Endothelial cell of umbilical vein (primary cell): ENCODE measurements around the gene CD248. TPM values are rescaled to one million over a fixed set of nuclear protein-coding genes. Genes with fewer than 3 reads are reported as not detected.
"Not testable (repeated sequence)": the region's sequence is repeated elsewhere in the genome, so short reads cannot be mapped to it uniquely, and the experiment has no call there.

Experiments
- BruUV-seq: library from RNA; stranded (reverse); fragments of 400-500 nt; replicated peaks from 2 replicates; lab custom pipeline; 2021; lab: Mats Ljungman, UMichigan
- CTCF ChIA-PET: fragments of 300-600, 350-600 bp; sonication (Branson Sonifier 250); formaldehyde crosslinking; loops from one replicate; lab custom pipeline; 2021; ENCODE audit warnings: antibody characterized with exemption, inconsistent platforms; lab: Charles Lee
- POLR2A ChIA-PET: fragments of 300-600, 350-600 bp; sonication (Branson Sonifier 250); formaldehyde crosslinking; loops from one replicate; lab custom pipeline; 2021; ENCODE audit warnings: antibody characterized with exemption, inconsistent platforms; lab: Charles Lee
- DNase-seq: peaks from one replicate; pipeline ENCODE4 v3.0.0-alpha.2; 2011; ENCODE audit warnings: low read depth, low spot score
- FAIRE-seq: peaks from 2 replicates; lab custom pipeline; 2011; peaks lifted over from hg19 to GRCh38; lab: Jason Lieb, UNC
- H2AFZ ChIP-seq: 2 replicates; pipeline ENCODE4 v1.6.0; 2012; ENCODE audit warnings: low read depth, low read length, control low read depth, inconsistent platforms
- H3K27ac ChIP-seq: 2 replicates; pipeline ENCODE4 v1.5.1; 2011; ENCODE audit warnings: low read depth, mild to moderate bottlenecking, control low read depth, low read length, moderate library complexity; ENCODE audit not compliant: insufficient read depth
- H3K27me3 ChIP-seq, 2 experiments: 2 replicates each; pipeline versions ENCODE4 v1.6.0 to v1.6.1; 2011; ENCODE audit warnings: low read length in 2 of 2, mixed read lengths in 1 of 2; ENCODE audit not compliant: control insufficient read depth in 2 of 2, insufficient read depth in 2 of 2
- H3K36me3 ChIP-seq, 2 experiments: 2 replicates in 1 of 2; 3 replicates in 1 of 2; pipeline ENCODE4 v1.5.1; 2011; ENCODE audit warnings: low read length in 2 of 2, mild to moderate bottlenecking in 1 of 2, moderate library complexity in 1 of 2; ENCODE audit not compliant: control insufficient read depth in 2 of 2, insufficient read depth in 2 of 2; ENCODE audit errors: extremely low read depth in 1 of 2
- H3K4me1 ChIP-seq: 3 replicates; pipeline ENCODE4 v1.5.1; 2011; ENCODE audit warnings: mild to moderate bottlenecking, low read length; ENCODE audit not compliant: control insufficient read depth, insufficient read depth; ENCODE audit errors: extremely low read depth
- H3K4me2 ChIP-seq: 2 replicates; pipeline ENCODE4 v1.6.1; 2011; ENCODE audit warnings: low read length, control low read depth, mixed read lengths; ENCODE audit not compliant: insufficient read depth
- H3K4me3 ChIP-seq, 3 experiments: fragments of 200-600 bp in 1 of 3; sonication (generic), shearing (Covaris generic) in 1 of 3; replicated peaks in 1 of 3; 2 replicates each; pipeline ENCODE4 v1.5.1; 2011 to 2016; ENCODE audit warnings: control low read depth in 3 of 3, low read length in 3 of 3, mild to moderate bottlenecking in 2 of 3, inconsistent platforms in 1 of 3, low read depth in 1 of 3, moderate library complexity in 1 of 3; ENCODE audit not compliant: insufficient read depth in 1 of 3
- H3K79me2 ChIP-seq: 2 replicates; pipeline ENCODE4 v1.6.0; 2012; ENCODE audit warnings: low read length, inconsistent platforms; ENCODE audit not compliant: control insufficient read depth, insufficient read depth
- H3K9ac ChIP-seq: replicated peaks from 2 replicates; pipeline ENCODE3; 2011; ENCODE audit warnings: low read length, control low read depth; ENCODE audit not compliant: insufficient read depth; ENCODE audit errors: extremely low read depth
- H3K9me1 ChIP-seq: replicated peaks from 3 replicates; pipeline ENCODE4 v1.6.0; 2011; ENCODE audit warnings: mild to moderate bottlenecking, low read length; ENCODE audit not compliant: control insufficient read depth, insufficient read depth; ENCODE audit errors: extremely low read depth
- H3K9me3 ChIP-seq: replicated peaks from 2 replicates; pipeline ENCODE4 v1.5.1; 2012; ENCODE audit warnings: low read length, inconsistent platforms; ENCODE audit not compliant: control insufficient read depth, insufficient read depth
- H4K20me1 ChIP-seq: replicated peaks from 2 replicates; pipeline ENCODE3; 2011; ENCODE audit warnings: mild to moderate bottlenecking, low read length; ENCODE audit not compliant: control insufficient read depth, insufficient read depth; ENCODE audit errors: extremely low read depth
- CTCF ChIP-seq, 2 donors: IDR thresholded peaks; 1 replicate in 1 of 2; 2 replicates in 1 of 2; pipeline ENCODE4 v1.5.1; 2011; ENCODE audit warnings: low read length in 2 of 2, mild to moderate bottlenecking in 2 of 2, moderate library complexity in 2 of 2, control low read depth in 1 of 2, inconsistent platforms in 1 of 2, low read depth in 1 of 2; ENCODE audit not compliant: insufficient read depth in 1 of 2; ENCODE audit errors: extremely low read depth in 1 of 2
- EZH2 ChIP-seq: IDR thresholded peaks from 2 replicates; pipeline ENCODE4 v1.6.1; 2012; ENCODE audit warnings: borderline replicate concordance, low read depth, mild to moderate bottlenecking, moderate library complexity, low read length, inconsistent platforms; ENCODE audit not compliant: severe bottlenecking
- FOS ChIP-seq: IDR thresholded peaks from 2 replicates; pipeline ENCODE4 v1.6.1; 2011; ENCODE audit warnings: mild to moderate bottlenecking, low read length, moderate library complexity, borderline replicate concordance; ENCODE audit not compliant: insufficient read depth
- GATA2 ChIP-seq: IDR thresholded peaks from 2 replicates; pipeline ENCODE4 v1.7.0; 2011; ENCODE audit warnings: low read depth, mild to moderate bottlenecking, moderate library complexity, mixed read lengths, low read length; ENCODE audit not compliant: insufficient read length, insufficient read depth
- JUN ChIP-seq: IDR thresholded peaks from 2 replicates; pipeline ENCODE4 v1.6.1; 2011; ENCODE audit warnings: borderline replicate concordance, low read depth; ENCODE audit not compliant: insufficient read length, insufficient read depth
- MAX ChIP-seq: IDR thresholded peaks from 2 replicates; pipeline ENCODE4 v1.6.1; 2011; ENCODE audit not compliant: insufficient read depth, insufficient read length
- MYC ChIP-seq: IDR thresholded peaks from one replicate; pipeline ENCODE4 v1.6.1; 2011; ENCODE audit warnings: mild to moderate bottlenecking, low read depth, low read length
- POLR2A ChIP-seq: IDR thresholded peaks from 2 replicates; pipeline ENCODE4 v1.6.1; 2012; ENCODE audit warnings: low read depth, mild to moderate bottlenecking, control low read depth, low read length
- POLR2AphosphoS5 ChIP-seq: IDR thresholded peaks from 2 replicates; pipeline ENCODE4 v1.6.1; 2012; ENCODE audit warnings: low read depth, mild to moderate bottlenecking, control low read depth, low read length, moderate library complexity; ENCODE audit not compliant: insufficient read depth
- dilution Hi-C: fragments of 300-500 bp; cut with MboI; formaldehyde crosslinking; loops from one replicate; pipeline ENCODE4 v1.15.0; 2019; ENCODE audit warnings: low sequenced_read_pairs; ENCODE audit not compliant: extremely low pct_ligation_motif_present
- intact Hi-C: fragments of 100-400 bp; cut with micrococcal nuclease; formaldehyde crosslinking; loops from one replicate; pipeline ENCODE4 v1.10.0; 2022
- polyA plus RNA-seq, 4 experiments: library from polyadenylated mRNA; depleted of rRNA in 3 of 4; stranded (reverse) in 3 of 4; unstranded in 1 of 4; fragments of >200 nt; gene quantifications; 2 replicates each; pipeline versions ENCODE4 v1.2.1 to v1.2.3, GENCODE V29; 2011 to 2012; ENCODE audit warnings: missing spikeins in 1 of 4
- total RNA-seq: library from RNA; stranded (reverse); gene quantifications from 2 replicates; pipeline ENCODE4 v1.2.3, GENCODE V29; 2021

Gene CD248
- total and polyA plus RNA-seq, 2 donors (not counting 3 experiments of a cell fraction or from before 2014, with no cell fraction given) = 0.10 TPM; not detected in 1

DNA sequence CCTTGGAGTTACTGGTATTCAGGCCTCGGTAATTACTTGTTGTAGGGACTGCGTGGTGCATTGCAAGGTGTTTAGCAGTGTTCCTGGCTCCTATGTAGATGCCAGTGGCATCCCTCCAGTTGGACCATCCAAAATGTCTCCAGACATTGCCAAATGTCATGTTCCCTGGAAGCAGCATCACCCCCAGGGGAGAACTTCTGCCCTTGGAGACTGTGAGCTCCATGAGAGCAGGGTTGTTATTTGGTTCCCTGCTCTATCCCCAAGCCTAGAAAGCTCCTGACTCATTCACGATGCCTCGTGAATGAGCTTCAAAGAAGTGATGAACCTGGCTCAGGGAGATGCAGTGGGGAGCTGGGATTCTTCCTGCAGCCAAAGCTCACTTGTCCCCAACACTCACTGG, 4.8 kb upstream of the CD248 start:
- no peak overlapping the region for H3K4me3 ChIP-seq
- no peaks in the 10 kb centered on the region for H3K9me3 ChIP-seq
- peaks cover 5 to 7% of the 10 kb centered on the region in 2 experiments for H3K27me3 ChIP-seq
- H4K20me1 ChIP-seq = no peaks in the 10 kb centered on the region
- DNase-seq (no peak), FAIRE-seq (no peak)
- BruUV-seq = no TSS peak
- dilution Hi-C loops = no loop called here
- H3K79me2 ChIP-seq = no peaks in the 10 kb centered on the region
- H3K27ac ChIP-seq = no peak overlapping the region
- TF ChIP-seq FOS = no peak
- no peak for TF ChIP-seq CTCF (IDR thresholded peaks at IDR 0.05; ENCODE audit: extremely low read depth in 1 of 2, insufficient read depth in 1 of 2, low read depth in 1 of 2, low read length in 2 of 2)
- TF ChIP-seq MAX = no peak
- no peak for TF ChIP-seq MYC
- TF ChIP-seq EZH2 = no peak
- no peak for TF ChIP-seq POLR2AphosphoS5
- no peak for TF ChIP-seq POLR2A
- TF ChIP-seq JUN = no peak
- no peak for TF ChIP-seq GATA2
- POLR2A ChIA-PET = no interaction called here
- no peaks in the 10 kb centered on the region for H3K4me1 ChIP-seq
- intact Hi-C loops = no loop called here
- H3K4me2 ChIP-seq = no peak overlapping the region
- no peaks in the 10 kb centered on the region for H3K36me3 ChIP-seq
- no peaks in the 10 kb centered on the region for H3K9me1 ChIP-seq
- CTCF ChIA-PET = interaction anchor here (0.6 to 2.0 kb wide), 2 partner anchors 9 to 706 kb away, joined by 4 to 24 read pairs; no protein-coding TSS in a partner anchor
- H2AFZ ChIP-seq = no peak overlapping the region
- no peak overlapping the region for H3K9ac ChIP-seq

DNA sequence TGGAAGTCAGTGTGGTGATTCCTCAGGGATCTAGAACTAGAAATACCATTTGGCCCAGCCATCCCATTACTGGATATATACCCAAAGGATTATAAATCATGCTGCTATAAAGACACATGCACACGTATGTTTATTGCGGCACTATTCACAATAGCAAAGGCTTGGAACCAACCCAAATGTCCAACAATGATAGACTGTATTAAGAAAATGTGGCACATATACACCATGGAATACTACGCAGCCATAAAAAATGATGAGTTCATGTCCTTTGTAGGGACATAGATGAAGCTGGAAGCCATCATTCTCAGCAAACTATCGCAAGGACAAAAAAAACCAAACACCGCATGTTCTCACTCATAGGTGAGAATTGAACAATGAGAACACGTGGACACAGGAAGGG, 3.9 kb upstream of the CD248 start:
- FAIRE-seq, H3K4me3 ChIP-seq, H3K27me3 ChIP-seq, dilution Hi-C loops, DNase-seq, intact Hi-C loops, H3K9ac ChIP-seq, H3K36me3 ChIP-seq, H3K27ac ChIP-seq, H3K79me2 ChIP-seq, BruUV-seq, H2AFZ ChIP-seq, CTCF ChIA-PET, H3K9me3 ChIP-seq, H3K9me1 ChIP-seq, POLR2A ChIA-PET, H3K4me1 ChIP-seq, H3K4me2 ChIP-seq, H4K20me1 ChIP-seq: not testable (repeated sequence)

- DNase-seq, H3K4me1 ChIP-seq, H3K79me2 ChIP-seq, dilution Hi-C loops, H3K9me3 ChIP-seq, H3K36me3 ChIP-seq, CTCF ChIA-PET, H3K27me3 ChIP-seq, H2AFZ ChIP-seq, H3K9me1 ChIP-seq, H3K9ac ChIP-seq, H4K20me1 ChIP-seq, H3K4me3 ChIP-seq, H3K27ac ChIP-seq, BruUV-seq, POLR2A ChIA-PET, H3K4me2 ChIP-seq, FAIRE-seq, intact Hi-C loops: not testable (repeated sequence)
Observed at GRCh38 chr11:66320289-66320688, 3.4 kb upstream of the CD248 start.
